Duodenal mucosa (tissue), 2 donors: ENCODE data around the gene FAM237A.

Experiments used
- H3K27ac ChIP-seq: one replicate; pipeline ENCODE4 v1.7.0; 2013; ENCODE audit warnings: low read depth, low read length
- H3K27me3 ChIP-seq, 2 donors: one replicate each; pipeline ENCODE4 v1.7.0; 2013; ENCODE audit warnings: low read length in 2 of 2, control low read depth in 1 of 2; ENCODE audit not compliant: insufficient read depth in 2 of 2, control insufficient read depth in 1 of 2
- H3K36me3 ChIP-seq, 2 donors: one replicate each; pipeline ENCODE4 v1.7.0; 2013; ENCODE audit warnings: low read length in 2 of 2, control low read depth in 1 of 2; ENCODE audit not compliant: insufficient read depth in 2 of 2, control insufficient read depth in 1 of 2
- H3K4me1 ChIP-seq, 2 donors: one replicate each; pipeline ENCODE4 v1.7.0; 2013; ENCODE audit warnings: low read length in 2 of 2, control low read depth in 1 of 2; ENCODE audit not compliant: insufficient read depth in 2 of 2, control insufficient read depth in 1 of 2
- H3K4me3 ChIP-seq, 2 donors: one replicate each; pipeline ENCODE4 v1.7.0; 2013; ENCODE audit warnings: low read length in 2 of 2, low read depth in 1 of 2
- H3K9ac ChIP-seq, 2 donors: one replicate each; pipeline ENCODE4 v1.7.0; 2013; ENCODE audit warnings: low read length in 2 of 2, low read depth in 1 of 2
- H3K9me3 ChIP-seq, 2 donors: one replicate each; pipeline ENCODE4 v1.7.0; 2013; ENCODE audit warnings: low read length in 2 of 2, control low read depth in 1 of 2; ENCODE audit not compliant: control insufficient read depth in 1 of 2

The FAM237A gene

DNA sequence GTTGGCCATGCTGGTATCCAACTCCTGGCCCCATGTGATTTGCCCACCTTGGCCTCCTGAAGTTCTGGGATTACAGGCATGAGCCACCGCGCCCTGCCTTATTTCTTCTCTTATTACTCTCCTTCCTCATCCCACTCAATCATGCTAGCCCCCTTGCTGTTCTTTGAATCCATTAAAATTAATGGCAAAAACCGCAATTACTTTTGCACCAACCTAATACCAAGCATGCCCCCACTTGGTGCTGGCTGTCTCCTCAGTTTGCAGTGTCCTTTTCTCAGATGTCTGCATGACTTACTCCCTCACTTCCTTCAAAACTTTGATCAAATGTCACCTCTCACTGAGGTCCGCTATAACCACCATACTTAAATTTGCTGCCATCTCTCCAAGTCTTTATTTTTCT is 41.3 kb downstream of the FAM237A start:
- no peak overlapping the region for H3K9ac ChIP-seq
- H3K4me1 ChIP-seq = no peaks in the 10 kb centered on the region
- H3K36me3 ChIP-seq = no peaks in the 10 kb centered on the region
- H3K27me3 ChIP-seq = no peaks in the 10 kb centered on the region
- no peaks in the 10 kb centered on the region for H3K9me3 ChIP-seq
- no peak overlapping the region for H3K27ac ChIP-seq
- no peak overlapping the region for H3K4me3 ChIP-seq

DNA sequence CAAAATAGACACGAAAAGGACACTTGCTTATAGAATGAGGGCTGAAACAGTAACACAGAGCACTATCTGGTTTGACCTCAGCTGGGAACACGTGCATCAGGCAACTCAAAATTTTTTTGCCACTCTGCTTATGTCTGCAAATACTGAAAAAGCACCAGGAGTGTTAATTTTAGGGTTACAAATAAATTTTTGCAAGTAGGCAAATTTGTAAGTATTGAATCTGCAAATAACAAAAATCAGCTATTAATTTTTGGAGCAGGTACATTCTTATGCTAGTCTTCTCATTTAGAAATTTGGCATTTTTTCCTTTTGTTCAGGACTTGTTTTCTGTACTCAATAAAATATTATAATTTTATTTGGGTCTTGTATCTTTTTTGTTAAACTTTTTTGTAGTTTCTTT is 46.2 kb downstream of the FAM237A start:
- no peaks in the 10 kb centered on the region for H3K27me3 ChIP-seq
- no peaks in the 10 kb centered on the region for H3K4me1 ChIP-seq
- no peaks in the 10 kb centered on the region for H3K9me3 ChIP-seq
- H3K36me3 ChIP-seq = no peaks in the 10 kb centered on the region
- H3K4me3 ChIP-seq = no peak overlapping the region
- H3K9ac ChIP-seq = no peak overlapping the region
- H3K27ac ChIP-seq = no peak overlapping the region

DNA sequence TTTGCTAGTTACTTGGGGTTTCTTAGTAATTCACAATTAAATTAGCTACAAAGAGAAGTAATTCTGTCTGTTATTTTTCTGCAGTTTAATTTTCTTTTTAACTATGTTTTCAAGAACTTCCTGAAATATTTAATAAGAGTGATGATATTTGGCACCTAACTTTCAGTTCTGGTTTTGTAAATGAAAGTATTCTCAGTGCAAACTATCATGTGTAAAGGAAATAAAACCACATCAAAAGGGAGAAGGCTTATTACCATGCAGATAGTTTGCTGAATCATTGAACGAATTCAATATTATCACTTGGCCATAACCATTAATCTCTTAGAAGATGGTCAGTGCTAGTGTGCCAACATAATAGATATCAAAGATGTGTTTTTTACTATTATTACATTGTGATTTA is 46.7 kb downstream of the FAM237A start:
- no peak overlapping the region for H3K9ac ChIP-seq
- no peak overlapping the region for H3K4me3 ChIP-seq
- no peaks in the 10 kb centered on the region for H3K27me3 ChIP-seq
- no peak overlapping the region for H3K27ac ChIP-seq
- no peaks in the 10 kb centered on the region for H3K4me1 ChIP-seq
- H3K9me3 ChIP-seq = no peaks in the 10 kb centered on the region
- no peaks in the 10 kb centered on the region for H3K36me3 ChIP-seq

DNA sequence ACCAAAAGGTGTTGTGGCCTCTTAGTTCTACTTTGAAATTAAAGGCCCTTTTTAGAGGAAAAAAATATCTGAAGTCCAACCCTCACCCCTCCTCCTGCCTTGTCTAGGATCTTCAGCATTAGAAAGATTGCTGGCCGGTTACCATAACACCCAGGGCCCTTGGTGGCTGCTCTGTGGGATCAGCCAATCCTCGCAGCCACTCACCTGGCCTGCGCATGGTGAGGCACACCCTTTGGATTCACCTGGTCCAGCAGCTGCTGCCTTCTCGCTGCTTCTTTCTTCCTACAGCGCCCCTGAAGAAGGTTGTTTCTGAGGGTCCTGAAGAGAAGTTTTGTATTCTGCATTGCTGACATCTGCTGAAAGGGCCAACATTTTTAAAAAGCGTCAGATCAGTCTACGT is 50.7 kb downstream of the FAM237A start:
- Histone ChIP-seq H3K27me3 (no peaks in the 10 kb centered on the region), H3K27ac (no peak overlapping the region), H3K9me3 (no peaks in the 10 kb centered on the region), H3K36me3 (no peaks in the 10 kb centered on the region), H3K4me3 (no peak overlapping the region), H3K9ac (no peak overlapping the region), H3K4me1 (no peaks in the 10 kb centered on the region)

DNA sequence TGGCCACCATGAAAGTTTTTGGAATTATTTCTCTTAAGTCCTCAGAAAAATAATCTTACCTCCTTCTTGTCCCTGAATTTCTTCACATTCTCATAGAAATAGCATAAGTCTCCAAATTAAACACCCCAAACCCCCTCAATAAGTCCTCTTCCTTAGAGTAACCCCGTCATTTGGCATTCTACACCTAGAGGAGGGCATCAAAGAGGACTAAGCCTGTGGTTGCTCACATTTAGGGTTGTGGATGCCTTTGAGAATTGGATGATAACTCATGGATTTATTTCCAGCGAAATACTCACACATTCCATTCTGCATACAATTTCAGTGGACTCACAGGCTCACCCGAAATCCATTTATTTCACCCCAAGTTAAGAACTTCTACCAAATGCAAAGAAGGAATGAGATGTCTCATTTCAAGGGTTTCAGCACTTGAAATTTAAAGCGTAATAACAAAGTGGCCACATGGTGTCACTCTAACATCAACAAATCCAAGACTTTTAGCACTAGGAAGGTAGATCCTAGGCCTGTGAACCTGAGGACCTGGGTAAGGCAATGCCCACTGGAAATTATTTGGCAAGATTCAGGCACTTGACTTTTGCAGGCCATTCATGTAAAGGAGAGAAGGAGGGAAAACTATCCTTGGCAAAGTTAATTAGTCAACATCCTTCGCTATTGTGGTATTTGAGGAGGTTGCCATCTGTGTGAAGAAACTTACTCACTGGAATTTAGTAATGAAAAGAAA is 51.3 kb downstream of the FAM237A start:
- no peak overlapping the region for H3K9ac ChIP-seq
- no peak overlapping the region for H3K27ac ChIP-seq
- H3K4me1 ChIP-seq = no peaks in the 10 kb centered on the region
- no peaks in the 10 kb centered on the region for H3K27me3 ChIP-seq
- H3K4me3 ChIP-seq = no peak overlapping the region
- no peaks in the 10 kb centered on the region for H3K36me3 ChIP-seq
- H3K9me3 ChIP-seq = no peaks in the 10 kb centered on the region

DNA sequence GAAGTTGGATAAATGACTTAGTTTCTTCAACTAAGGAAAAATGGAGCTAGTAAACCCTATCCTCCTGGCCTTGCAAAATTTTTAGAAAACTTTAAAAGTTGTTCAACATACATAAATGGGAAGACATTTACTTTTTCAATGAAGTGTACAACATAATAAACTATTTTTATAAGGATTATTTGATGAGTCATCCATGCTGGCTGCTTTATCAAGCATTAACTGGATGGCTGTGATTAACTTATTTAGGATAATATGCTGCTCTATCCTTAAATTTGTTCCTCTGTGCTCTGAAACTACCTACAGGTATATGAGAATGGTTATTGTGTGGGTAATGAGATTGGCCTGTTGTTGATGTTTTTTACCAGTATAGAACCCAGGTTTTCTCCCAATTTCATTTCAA is 54.6 kb downstream of the FAM237A start:
- H3K4me3 ChIP-seq = no peak overlapping the region
- no peaks in the 10 kb centered on the region for H3K27me3 ChIP-seq
- H3K9ac ChIP-seq = no peak overlapping the region
- no peaks in the 10 kb centered on the region for H3K9me3 ChIP-seq
- no peaks in the 10 kb centered on the region for H3K36me3 ChIP-seq
- H3K4me1 ChIP-seq = no peaks in the 10 kb centered on the region
- H3K27ac ChIP-seq = no peak overlapping the region

DNA sequence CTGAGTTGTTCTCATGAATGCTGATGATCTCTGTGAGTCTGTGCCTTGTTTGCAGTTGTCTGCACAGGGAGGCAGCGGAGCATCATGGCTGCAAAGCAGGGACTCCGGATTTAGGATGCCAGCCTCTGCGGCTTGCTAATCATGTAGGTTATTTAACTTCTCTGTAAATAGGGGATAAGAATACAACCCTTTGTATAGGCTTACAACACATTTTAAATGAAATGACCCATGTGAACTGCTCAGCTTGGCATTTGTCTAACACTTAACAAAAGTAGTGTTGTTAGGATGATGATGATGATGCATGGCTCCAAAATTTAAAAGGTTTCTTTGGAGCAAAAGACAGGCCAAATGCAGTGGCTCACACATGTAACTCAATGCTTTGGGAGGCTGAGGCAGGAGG is 56.5 kb downstream of the FAM237A start:
- H3K27me3 ChIP-seq = no peaks in the 10 kb centered on the region

More for the DNA sequence above, 56.5 kb downstream of the FAM237A start:
- Histone ChIP-seq H3K4me3 (no peak overlapping the region), H3K27ac (no peak overlapping the region), H3K4me1 (no peaks in the 10 kb centered on the region), H3K9me3 (no peaks in the 10 kb centered on the region), H3K36me3 (no peaks in the 10 kb centered on the region), H3K9ac (no peak overlapping the region)
